ENCODE data around the gene STX17.

Gene STX17

GRCh38 chr9:99911600-99911999 lies 5.1 kb downstream of the STX17 start:
- no peak for DNase-seq

- no peak for DNase-seq
Observed at GRCh38 chr9:99916650-99917049, 10.2 kb downstream of the STX17 start.

- no peak for DNase-seq
Observed at GRCh38 chr9:99918134-99918533, 11.7 kb downstream of the STX17 start.

- no peak for DNase-seq
Observed at GRCh38 chr9:99919930-99920329, 13.5 kb downstream of the STX17 start.

GRCh38 chr9:99921875-99922710 lies 15.6 kb downstream of the STX17 start:
- DNase-seq, result no peak

- no peak for DNase-seq
Observed at GRCh38 chr9:99922711-99923030, 16.2 kb downstream of the STX17 start.

- DNase-seq, result no peak
Observed at GRCh38 chr9:99925541-99925940, 19.1 kb downstream of the STX17 start.

GRCh38 chr9:99929652-99930051 lies 23.2 kb downstream of the STX17 start:
- no peak for DNase-seq

- no peak for DNase-seq
Observed at GRCh38 chr9:99931155-99931840, 24.8 kb downstream of the STX17 start.

GRCh38 chr9:99936947-99937587 lies 30.6 kb downstream of the STX17 start:
- no peak for DNase-seq

- DNase-seq, result no peak
Observed at GRCh38 chr9:99947395-99947794, 40.9 kb downstream of the STX17 start.

GRCh38 chr9:99948482-99948881 lies 42.0 kb downstream of the STX17 start:
- no peak for DNase-seq

- DNase-seq, result no peak
Observed at GRCh38 chr9:99948896-99949295, 42.4 kb downstream of the STX17 start.

GRCh38 chr9:99953861-99954507 lies 47.5 kb downstream of the STX17 start:
- DNase-seq, result no peak

- DNase-seq, result no peak
Observed at GRCh38 chr9:99954819-99955218, 48.4 kb downstream of the STX17 start.

- DNase-seq, result no peak
Observed at GRCh38 chr9:99955606-99956005, 49.2 kb downstream of the STX17 start.

- no peak for DNase-seq
Observed at GRCh38 chr9:99962680-99963261, 56.3 kb downstream of the STX17 start.

GRCh38 chr9:99964336-99964735 lies 57.9 kb downstream of the STX17 start:
- no peak for DNase-seq

GRCh38 chr9:99966001-99966400 lies 59.5 kb downstream of the STX17 start:
- DNase-seq, result no peak

- no peak for DNase-seq
Observed at GRCh38 chr9:99966716-99967115, 60.3 kb downstream of the STX17 start.

GRCh38 chr9:99967457-99967856 lies 61.0 kb downstream of the STX17 start:
- DNase-seq, result no peak

GRCh38 chr9:99970481-99970880 lies 64.0 kb downstream of the STX17 start:
- no peak for DNase-seq

- DNase-seq, result no peak
Observed at GRCh38 chr9:99971410-99971809, 65.0 kb downstream of the STX17 start.
